DND-41 (cell line): ENCODE measurements around the gene NEU2.

Experiments used
- CTCF ChIP-seq: IDR thresholded peaks from 2 replicates; pipeline ENCODE4 v1.5.1; 2012; ENCODE audit warnings: borderline replicate concordance, low read length, moderate library complexity, mild to moderate bottlenecking; ENCODE audit not compliant: poor library complexity, severe bottlenecking; ENCODE audit errors: extremely low read depth
- EZH2 ChIP-seq: IDR thresholded peaks from 3 replicates; pipeline ENCODE4 v1.6.1; 2012; ENCODE audit warnings: borderline replicate concordance, low read depth, mild to moderate bottlenecking, moderate library complexity, low read length, inconsistent platforms; ENCODE audit not compliant: severe bottlenecking

- TF ChIP-seq CTCF (no peak), EZH2 (no peak)
These were observed 48.4 kb downstream of the NEU2 start for GRCh38 chr2:233080836-233081229.
